KOPT-K1 (cell line): ENCODE measurements around the gene ITSN1.
"Not testable (repeated sequence)": the region's sequence is repeated elsewhere in the genome, so short reads cannot be mapped to it uniquely, and the experiment has no call there.

Source experiments
- H3K27ac ChIP-seq: fragments of 200-600 bp; sonication (generic); 2 replicates; pipeline ENCODE4 v1.5.1; 2016; ENCODE audit warnings: antibody characterized with exemption, mild to moderate bottlenecking, low read depth, low read length; ENCODE audit not compliant: poor library complexity, severe bottlenecking
- H3K36me3 ChIP-seq: fragments of 200-600 bp; sonication (generic); 2 replicates; pipeline ENCODE4 v1.5.1; 2017; ENCODE audit warnings: antibody characterized with exemption, mild to moderate bottlenecking, low read length, moderate library complexity; ENCODE audit not compliant: insufficient read depth
- H3K9me3 ChIP-seq: fragments of 200-600 bp; sonication (generic); 2 replicates; pipeline ENCODE4 v1.5.1; 2017; ENCODE audit warnings: antibody characterized with exemption, low read length, mild to moderate bottlenecking; ENCODE audit not compliant: insufficient read depth, poor library complexity, severe bottlenecking

Gene ITSN1

DNA sequence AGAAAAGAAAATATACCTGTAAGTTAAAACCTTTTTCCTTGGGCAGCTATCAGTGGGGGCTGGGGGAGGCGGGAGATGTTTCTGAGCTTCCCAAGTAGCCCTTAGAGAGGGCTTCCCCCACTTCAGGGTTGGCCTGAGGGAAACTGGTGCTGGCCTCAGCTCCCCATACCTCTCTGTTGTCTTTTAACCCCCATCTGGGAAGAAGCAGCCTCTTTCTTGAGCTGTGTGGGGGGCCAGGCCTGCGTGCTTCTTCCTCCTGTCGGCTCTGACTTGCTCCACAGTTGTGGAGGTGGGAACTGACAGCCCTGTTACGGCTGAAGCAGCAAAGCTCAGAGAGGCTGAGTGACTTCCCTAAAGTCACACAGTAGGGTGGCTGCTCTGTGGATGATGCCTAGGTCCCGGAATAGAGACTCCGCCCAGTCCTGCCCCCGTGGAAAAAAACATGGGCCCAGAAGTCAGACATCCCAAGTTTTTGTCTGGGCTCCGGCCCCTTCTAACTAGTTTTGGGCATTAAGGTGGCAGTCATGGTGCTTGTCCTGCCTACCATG, 218.1 kb downstream of the ITSN1 start:
- no peaks in the 10 kb centered on the region for H3K9me3 ChIP-seq
- H3K36me3 ChIP-seq = no peaks in the 10 kb centered on the region
- no peak overlapping the region for H3K27ac ChIP-seq

DNA sequence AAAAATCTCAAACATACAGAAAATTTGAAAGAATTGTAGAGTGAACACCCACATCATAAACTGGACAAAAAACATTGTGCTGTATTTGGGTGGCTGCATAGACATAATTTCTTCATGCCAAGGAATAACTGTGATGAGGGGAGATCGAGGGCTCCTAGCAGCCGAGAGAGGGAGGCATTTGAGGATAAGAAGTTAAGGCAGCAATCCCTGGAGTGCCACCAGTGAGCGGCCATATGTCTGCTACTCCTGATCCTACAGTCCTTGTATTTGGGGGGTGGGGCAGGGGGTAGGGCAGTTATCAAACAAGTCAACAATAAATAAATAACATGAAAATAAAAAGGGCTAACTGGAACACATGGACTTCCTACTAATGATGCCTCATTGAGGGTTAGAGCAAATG, 218.8 kb downstream of the ITSN1 start:
- H3K36me3 ChIP-seq = no peaks in the 10 kb centered on the region
- no peaks in the 10 kb centered on the region for H3K9me3 ChIP-seq
- H3K27ac ChIP-seq = no peak overlapping the region

DNA sequence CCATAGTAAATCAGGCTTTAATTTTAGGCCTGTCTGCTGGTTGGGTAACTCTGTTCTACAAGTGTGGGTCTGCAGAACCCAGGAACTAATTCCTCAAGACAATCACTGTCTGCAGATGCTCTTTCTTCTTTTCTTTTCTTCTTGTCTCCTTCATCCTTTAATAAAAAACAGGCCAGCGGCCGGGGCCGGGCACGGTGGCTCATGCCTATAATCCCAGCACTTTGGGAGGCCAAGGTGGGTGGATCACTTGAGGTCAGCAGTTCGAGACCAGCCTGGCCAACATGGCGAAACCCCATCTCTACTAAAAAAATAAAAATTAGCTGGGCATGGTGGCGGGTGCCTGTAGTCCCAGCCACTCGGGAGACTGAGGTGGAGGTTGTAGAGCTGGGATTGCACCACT, 220.9 kb downstream of the ITSN1 start:
- H3K36me3 ChIP-seq, H3K27ac ChIP-seq, H3K9me3 ChIP-seq: not testable (repeated sequence)

DNA sequence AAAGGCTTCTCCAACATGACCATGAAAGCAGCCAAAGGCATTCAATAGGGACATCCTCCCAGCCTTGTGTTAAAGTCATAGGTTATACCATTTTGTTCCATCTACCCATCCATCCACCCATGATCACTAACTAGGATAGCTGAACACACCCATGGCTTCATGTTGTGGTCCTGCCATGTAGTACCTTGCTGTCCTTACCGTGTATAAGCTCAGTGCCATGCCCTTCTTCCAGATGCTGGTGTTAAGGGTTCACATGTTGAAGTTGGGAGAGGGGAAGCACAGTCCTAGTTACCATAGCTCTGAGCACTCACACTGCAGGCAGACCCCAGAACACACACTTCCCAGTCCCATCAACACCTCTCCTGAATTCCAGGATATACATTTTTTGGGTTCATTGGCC, 221.8 kb downstream of the ITSN1 start:
- no peaks in the 10 kb centered on the region for H3K9me3 ChIP-seq
- no peaks in the 10 kb centered on the region for H3K36me3 ChIP-seq
- no peak overlapping the region for H3K27ac ChIP-seq

DNA sequence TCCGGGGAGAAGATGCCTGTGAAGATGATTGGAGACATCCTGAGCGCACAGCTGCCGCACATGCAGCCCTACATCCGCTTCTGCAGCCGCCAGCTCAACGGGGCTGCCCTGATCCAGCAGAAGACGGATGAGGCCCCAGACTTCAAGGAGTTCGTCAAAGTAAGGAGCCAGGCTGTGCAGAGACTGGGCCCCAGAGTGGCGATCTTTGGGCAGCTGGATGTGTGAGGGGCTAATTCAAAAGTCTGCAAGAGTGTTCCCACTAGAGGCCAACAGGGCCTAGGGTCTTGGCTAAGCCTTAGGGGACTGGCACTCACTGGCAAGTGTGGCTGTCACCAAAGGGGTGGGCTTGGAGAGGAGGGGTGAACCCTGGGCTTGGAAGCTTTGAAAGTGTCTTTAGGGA, 222.9 kb downstream of the ITSN1 start:
- H3K9me3 ChIP-seq = no peaks in the 10 kb centered on the region
- no peak overlapping the region for H3K27ac ChIP-seq
- no peaks in the 10 kb centered on the region for H3K36me3 ChIP-seq

DNA sequence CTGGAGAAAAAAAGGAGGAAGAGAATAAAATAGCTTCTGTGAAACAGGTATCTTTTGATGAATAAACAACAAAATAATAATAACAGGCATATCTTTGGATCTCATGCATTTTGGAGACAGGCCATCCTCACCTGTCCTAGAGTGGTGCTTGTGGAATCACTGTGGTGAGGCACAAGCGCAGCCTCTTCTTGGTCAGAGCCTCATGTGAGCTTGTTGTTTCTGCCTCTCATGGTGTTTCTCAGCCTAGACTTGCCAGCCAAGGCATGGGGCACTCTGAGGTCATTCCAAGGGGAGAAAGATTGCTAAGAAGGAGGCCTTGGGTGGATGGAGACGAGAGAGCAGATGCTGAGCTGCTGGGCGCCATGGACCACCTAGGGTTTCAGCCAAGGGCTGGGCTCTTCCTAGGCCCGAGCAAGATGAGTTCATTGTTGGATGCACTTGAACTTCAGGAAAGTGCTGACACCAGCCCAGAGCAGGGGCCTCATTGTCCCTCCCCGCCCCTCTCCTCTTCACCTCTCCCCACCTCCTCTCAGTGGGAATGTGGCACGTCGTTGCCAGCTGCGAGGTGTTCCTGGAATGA, 223.8 kb downstream of the ITSN1 start:
- Histone ChIP-seq H3K36me3 (no peaks in the 10 kb centered on the region), H3K9me3 (no peaks in the 10 kb centered on the region), H3K27ac (no peak overlapping the region)

DNA sequence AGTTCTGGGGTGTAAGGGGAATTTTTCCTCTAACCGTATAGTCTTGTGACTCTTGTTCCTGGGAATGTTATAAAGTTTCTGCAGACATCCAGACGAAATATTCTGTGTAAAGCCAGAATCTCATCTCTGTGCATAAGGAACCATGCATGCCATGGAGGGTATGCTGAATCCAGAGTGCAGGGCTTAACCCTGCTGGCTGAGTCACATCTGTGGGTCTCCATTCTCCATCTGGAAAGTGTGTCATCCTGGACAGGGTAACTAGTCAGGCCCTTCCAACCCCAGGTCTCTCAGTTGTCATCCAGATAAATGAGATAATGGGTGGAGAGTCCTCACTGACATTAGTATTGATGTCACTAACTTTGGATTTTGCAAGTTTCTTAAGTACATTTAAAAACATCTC, 224.5 kb downstream of the ITSN1 start:
- no peaks in the 10 kb centered on the region for H3K36me3 ChIP-seq
- no peak overlapping the region for H3K27ac ChIP-seq
- no peaks in the 10 kb centered on the region for H3K9me3 ChIP-seq

DNA sequence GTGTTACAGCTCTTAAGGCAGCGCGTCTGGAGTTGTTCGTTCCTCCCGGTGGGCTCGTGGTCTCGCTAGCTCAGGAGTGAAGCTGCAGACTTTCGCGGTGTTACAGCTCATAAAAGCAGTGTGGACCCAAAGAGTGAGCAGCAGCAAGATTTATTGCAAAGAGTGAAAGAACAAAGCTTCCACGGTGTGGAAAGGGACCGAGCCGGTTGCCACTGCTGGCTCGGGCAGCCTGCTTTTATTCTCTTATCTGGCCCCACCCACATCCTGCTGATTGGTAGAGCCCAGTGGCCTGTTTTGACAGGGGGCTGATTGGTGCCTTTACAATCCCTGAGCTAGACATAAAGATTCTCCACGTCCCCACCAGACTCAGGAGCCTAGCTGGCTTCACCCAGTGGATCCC, 225.6 kb downstream of the ITSN1 start:
- H3K36me3 ChIP-seq, H3K9me3 ChIP-seq, H3K27ac ChIP-seq: not testable (repeated sequence)

DNA sequence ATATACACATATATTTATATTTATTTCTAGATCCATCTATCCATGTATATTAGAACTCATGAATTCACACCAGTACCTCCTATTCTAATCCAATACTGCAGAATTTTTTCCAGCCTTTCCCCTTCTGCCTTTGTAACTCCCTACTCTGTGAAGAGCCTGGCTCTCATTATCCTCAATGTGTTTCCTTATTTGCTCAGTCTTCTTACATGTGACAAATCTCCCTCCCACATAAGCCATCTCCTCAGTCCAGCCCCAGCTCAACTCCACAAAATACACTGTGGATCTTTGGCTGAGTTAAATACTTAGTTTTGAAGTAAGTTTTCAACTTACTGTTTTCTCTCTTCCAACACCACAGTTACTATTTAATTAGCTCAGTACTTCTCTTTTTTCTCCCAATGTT, 227.6 kb downstream of the ITSN1 start:
- no peaks in the 10 kb centered on the region for H3K9me3 ChIP-seq
- H3K36me3 ChIP-seq = no peaks in the 10 kb centered on the region
- H3K27ac ChIP-seq = no peak overlapping the region

DNA sequence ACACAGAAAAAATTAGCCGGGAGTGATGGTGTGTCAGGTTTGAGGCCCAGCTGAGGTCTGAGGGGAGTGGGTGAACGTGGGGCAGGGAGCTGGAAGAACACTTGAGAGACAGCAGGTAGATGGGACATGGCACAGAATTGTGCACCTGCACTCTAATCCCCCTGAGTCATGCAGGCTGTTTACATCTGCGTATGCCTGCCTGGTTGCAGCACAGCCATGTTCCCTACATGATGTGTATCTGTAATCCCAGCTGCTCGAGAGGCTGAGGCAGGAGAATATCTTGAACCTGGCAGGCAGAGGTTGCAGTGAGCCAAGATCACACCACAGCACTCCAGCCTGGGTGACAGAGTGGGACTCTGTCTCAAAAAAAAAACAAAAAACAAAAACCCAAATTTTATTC, 228.5 kb downstream of the ITSN1 start:
- H3K9me3 ChIP-seq = no peaks in the 10 kb centered on the region
- no peaks in the 10 kb centered on the region for H3K36me3 ChIP-seq
- H3K27ac ChIP-seq = no peak overlapping the region

DNA sequence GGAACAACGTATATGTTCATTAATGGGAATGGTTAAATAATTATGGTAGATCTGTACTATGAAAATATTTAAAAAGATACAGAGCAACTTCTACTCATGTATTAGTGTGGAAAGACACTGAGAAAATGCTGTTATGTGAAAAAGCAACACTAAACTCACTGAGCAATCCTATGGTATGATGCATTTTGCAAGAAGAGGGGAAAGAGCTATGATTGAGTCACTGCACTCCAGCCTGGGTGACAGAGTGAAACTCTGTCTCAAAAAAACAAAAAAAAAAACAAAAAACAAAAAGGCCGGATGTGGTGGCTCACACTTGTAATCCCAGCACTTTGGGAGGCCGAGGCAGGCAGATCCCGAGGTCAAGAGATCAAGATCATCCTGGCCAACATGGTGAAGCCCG, 228.9 kb downstream of the ITSN1 start:
- no peaks in the 10 kb centered on the region for H3K36me3 ChIP-seq
- H3K9me3 ChIP-seq = no peaks in the 10 kb centered on the region
- no peak overlapping the region for H3K27ac ChIP-seq

DNA sequence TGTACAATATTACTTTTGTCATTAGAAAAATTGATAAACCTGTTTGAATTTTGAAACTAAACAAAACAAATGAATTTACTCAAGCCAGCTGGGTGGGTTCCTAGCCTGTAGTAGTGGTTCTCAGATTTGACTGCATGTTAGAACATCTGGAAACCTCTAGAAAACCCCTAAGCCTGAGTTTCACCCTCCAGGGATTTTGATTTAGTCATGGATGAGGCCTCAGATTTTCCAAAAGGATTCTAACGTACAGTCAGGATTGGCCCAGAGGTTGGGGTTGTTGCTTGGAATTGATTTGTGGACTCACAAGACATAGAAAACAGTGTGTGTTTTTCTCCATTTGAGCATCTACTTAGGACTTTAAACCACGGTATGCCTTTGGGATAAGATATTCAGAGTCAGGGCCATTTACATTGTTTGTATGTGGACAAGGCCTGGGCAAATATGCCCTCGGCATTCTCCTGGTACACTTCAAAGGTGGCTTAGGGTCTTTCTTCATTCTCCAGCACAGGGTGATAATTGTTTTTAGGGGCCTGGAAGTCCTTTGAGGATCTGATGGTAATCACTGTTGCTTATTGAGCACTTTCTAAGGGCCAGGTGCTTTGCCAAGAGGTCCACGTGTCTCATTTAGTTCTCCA, 230.7 kb downstream of the ITSN1 start:
- H3K27ac ChIP-seq = no peak overlapping the region
- H3K36me3 ChIP-seq = no peaks in the 10 kb centered on the region
- no peaks in the 10 kb centered on the region for H3K9me3 ChIP-seq

DNA sequence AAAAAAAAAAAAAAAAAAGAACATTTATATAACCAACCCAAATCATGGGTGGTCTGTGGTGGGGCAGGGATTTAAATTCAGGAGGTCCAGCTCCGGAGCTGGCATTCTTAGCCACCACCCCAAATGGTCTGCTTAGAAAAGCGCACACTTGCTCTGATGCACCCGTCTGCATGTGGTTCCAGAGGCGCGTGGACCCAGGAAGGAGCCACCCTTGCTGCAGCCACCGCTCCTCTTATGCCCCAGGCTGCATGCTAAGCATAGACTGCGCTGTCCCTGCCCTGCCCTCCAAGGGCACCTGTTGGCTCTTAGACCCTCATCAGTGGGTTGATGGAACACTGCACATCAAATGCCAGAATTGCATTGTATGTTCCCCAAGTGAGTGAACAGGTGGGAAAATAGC, 231.9 kb downstream of the ITSN1 start:
- no peaks in the 10 kb centered on the region for H3K9me3 ChIP-seq
- no peak overlapping the region for H3K27ac ChIP-seq
- no peaks in the 10 kb centered on the region for H3K36me3 ChIP-seq

DNA sequence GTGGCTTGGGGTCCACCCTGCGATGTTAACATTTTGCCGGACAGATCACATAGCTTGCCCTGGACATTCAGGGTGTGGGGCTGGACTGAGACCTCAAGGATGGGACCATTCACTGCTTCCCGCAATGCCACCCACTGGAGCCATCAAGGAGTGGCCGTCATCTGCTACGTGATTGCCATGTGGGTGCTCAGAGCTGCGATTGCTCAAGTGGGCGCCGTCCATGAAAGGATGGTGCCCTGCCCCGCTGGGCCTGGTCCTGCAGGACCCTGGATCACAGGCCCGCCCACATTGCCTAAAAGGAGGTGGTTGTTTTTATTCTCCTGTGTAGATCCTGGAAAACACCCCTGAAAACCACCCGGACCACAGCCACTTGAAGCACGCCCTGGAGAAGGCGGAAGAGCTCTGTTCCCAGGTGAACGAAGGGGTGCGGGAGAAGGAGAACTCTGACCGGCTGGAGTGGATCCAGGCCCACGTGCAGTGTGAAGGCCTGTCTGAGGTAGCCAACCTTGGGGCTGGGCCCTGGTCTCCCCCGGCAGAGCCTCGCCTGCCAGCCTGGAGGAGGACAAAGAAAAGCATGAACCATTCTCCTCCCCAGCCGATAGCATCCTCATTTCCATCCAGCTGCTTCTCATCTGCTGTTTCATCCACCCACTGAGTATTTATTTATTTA, 232.9 kb downstream of the ITSN1 start:
- H3K36me3 ChIP-seq = no peaks in the 10 kb centered on the region
- H3K27ac ChIP-seq = no peak overlapping the region
- H3K9me3 ChIP-seq = no peaks in the 10 kb centered on the region

DNA sequence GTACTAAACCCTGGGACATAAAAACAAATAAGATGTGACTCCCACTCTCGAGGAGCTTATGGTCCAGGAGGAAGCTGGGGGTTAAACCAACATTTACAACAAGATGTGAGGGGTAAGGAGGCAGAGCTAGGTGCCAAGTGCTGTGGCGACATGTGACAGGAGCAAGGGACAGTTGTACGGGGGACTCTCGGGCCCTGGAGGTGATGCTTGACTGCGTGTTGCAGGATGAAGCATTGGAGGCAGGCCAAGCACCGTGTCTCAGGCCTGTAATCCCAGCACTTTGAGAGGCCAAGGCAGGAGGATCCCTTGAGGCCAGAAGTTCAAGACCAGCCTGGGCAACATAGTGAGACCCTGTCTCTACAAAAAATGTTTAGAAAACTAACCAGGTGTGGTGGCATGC, 236.5 kb downstream of the ITSN1 start:
- no peak overlapping the region for H3K27ac ChIP-seq

DNA sequence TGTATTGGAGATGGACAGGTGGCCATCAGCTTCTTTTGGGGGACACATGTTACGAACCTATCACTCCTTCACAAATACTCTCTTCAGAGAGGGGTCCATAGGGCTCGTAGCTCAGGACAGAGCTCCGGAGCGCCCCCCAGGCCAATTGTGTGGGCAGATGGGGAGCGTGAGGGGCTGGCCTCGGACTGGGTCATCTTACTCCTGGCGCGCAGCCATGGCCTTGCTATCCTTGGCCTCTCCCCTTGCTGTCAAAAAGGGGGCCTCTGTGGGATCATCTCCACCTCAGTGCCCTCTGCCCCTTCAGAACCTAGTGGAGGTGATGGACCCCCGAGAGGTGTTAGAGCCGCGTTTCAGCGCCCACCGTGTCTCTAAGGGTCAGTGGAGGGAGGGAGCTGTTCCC, 238.3 kb downstream of the ITSN1 start:
- Histone ChIP-seq H3K27ac (no peak overlapping the region), H3K36me3 (no peaks in the 10 kb centered on the region), H3K9me3 (no peaks in the 10 kb centered on the region)

More for the DNA sequence above, 236.5 kb downstream of the ITSN1 start:
- Histone ChIP-seq H3K36me3 (no peaks in the 10 kb centered on the region), H3K9me3 (no peaks in the 10 kb centered on the region)
